Parathyroid adenoma (tissue), 2 donors: Measurements from ENCODE around the gene KCND3.

Experiments
- H2AFZ ChIP-seq: fragments of 300-600 bp; sonication (generic); one replicate; pipeline ENCODE4 v1.7.0; 2017; ENCODE audit warnings: antibody characterized with exemption, mild to moderate bottlenecking
- H3K27ac ChIP-seq: fragments of 300-600 bp; sonication (generic); one replicate; pipeline ENCODE4 v1.7.0; 2017
- H3K27me3 ChIP-seq: fragments of 300-600 bp; sonication (generic); one replicate; pipeline ENCODE4 v1.7.0; 2017; ENCODE audit warnings: low read length; ENCODE audit not compliant: control insufficient read depth, insufficient read depth
- H3K36me3 ChIP-seq: fragments of 300-600 bp; sonication (generic); one replicate; pipeline ENCODE4 v1.7.0; 2017; ENCODE audit warnings: low read length; ENCODE audit not compliant: control insufficient read depth, insufficient read depth
- H3K4me1 ChIP-seq: fragments of 300-600 bp; sonication (generic); one replicate; pipeline ENCODE4 v1.7.0; 2017; ENCODE audit warnings: control low read depth
- H3K4me2 ChIP-seq: fragments of 300-600 bp; sonication (generic); one replicate; pipeline ENCODE4 v1.7.0; 2017; ENCODE audit warnings: low read length
- H3K4me3 ChIP-seq: fragments of 300-600 bp; sonication (generic); one replicate; pipeline ENCODE4 v1.7.0; 2017; ENCODE audit warnings: low read depth, low read length
- H3K79me2 ChIP-seq: fragments of 300-600 bp; sonication (generic); one replicate; pipeline ENCODE4 v1.7.0; 2017; ENCODE audit warnings: control low read depth
- H3K9ac ChIP-seq: fragments of 300-600 bp; sonication (generic); one replicate; pipeline ENCODE4 v1.7.0; 2017; ENCODE audit warnings: mild to moderate bottlenecking
- H3K9me3 ChIP-seq: fragments of 300-600 bp; sonication (generic); one replicate; pipeline ENCODE4 v1.7.0; 2017; ENCODE audit warnings: low read length; ENCODE audit not compliant: control insufficient read depth
- TF ChIP-seq, protein P1 (sequence below): fragments of 300-600 bp; sonication (generic); IDR thresholded peaks from one replicate; pipeline ENCODE4 v1.7.0; 2017; ENCODE audit warnings: antibody characterized with exemption, mild to moderate bottlenecking
- donor health status: primary hyperparathyroidism.

The KCND3 gene

DNA sequence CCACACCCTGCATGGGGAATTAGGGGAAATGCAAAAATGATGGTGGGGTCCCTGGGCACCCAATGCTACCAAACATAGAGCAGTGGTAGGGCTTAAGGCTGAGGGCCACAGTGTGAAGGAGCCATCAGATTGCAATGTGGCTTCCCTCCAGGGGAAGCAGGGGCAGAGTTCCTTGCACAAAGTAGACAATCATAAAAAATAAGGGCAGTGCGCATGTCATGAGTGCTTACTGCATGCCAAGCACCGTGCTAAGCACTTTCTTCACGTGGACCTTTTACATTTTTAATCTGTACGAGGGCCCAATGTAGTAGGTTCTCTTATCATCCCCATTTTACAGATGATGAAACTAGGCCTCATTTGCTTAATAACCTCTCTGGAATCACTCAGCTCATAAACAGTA is 177.2 kb downstream of the KCND3 start:
- Histone ChIP-seq H3K36me3 (no peaks in the 10 kb centered on the region), H3K27ac (no peak overlapping the region), H3K27me3 (no peaks in the 10 kb centered on the region), H2AFZ (no peak overlapping the region), H3K79me2 (no peaks in the 10 kb centered on the region), H3K9ac (no peak overlapping the region), H3K4me3 (no peak overlapping the region), H3K4me1 (no peaks in the 10 kb centered on the region), H3K4me2 (no peak overlapping the region), H3K9me3 (no peaks in the 10 kb centered on the region)
- TF ChIP-seq, protein P1, sequence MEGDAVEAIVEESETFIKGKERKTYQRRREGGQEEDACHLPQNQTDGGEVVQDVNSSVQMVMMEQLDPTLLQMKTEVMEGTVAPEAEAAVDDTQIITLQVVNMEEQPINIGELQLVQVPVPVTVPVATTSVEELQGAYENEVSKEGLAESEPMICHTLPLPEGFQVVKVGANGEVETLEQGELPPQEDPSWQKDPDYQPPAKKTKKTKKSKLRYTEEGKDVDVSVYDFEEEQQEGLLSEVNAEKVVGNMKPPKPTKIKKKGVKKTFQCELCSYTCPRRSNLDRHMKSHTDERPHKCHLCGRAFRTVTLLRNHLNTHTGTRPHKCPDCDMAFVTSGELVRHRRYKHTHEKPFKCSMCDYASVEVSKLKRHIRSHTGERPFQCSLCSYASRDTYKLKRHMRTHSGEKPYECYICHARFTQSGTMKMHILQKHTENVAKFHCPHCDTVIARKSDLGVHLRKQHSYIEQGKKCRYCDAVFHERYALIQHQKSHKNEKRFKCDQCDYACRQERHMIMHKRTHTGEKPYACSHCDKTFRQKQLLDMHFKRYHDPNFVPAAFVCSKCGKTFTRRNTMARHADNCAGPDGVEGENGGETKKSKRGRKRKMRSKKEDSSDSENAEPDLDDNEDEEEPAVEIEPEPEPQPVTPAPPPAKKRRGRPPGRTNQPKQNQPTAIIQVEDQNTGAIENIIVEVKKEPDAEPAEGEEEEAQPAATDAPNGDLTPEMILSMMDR = no peak

DNA sequence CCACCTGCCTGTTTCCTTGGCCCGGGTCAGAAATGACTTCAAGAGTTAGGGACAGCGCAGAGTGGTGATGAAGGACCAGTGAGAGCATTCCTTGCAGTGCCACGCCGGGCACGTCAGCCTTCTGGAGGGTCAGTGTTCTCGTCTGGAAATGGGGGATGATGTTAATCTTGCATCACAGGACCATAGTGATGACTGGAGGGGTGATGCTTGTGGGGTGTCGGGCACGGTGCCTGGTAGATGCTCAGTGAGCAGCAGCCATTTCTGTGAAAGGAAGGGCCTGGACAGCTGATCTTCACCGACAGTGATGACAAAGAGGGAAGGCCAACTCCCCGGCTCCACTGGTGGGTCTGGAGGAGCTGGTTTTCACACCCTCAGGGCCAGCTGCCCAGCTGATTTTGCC is 177.6 kb downstream of the KCND3 start:
- Histone ChIP-seq H3K4me2 (no peak overlapping the region), H3K9me3 (no peaks in the 10 kb centered on the region), H3K4me1 (no peaks in the 10 kb centered on the region), H3K9ac (no peak overlapping the region), H3K79me2 (no peaks in the 10 kb centered on the region), H3K4me3 (no peak overlapping the region), H3K27ac (no peak overlapping the region), H3K27me3 (no peaks in the 10 kb centered on the region), H3K36me3 (no peaks in the 10 kb centered on the region), H2AFZ (no peak overlapping the region)
- TF ChIP-seq, protein P1 = no peak

DNA sequence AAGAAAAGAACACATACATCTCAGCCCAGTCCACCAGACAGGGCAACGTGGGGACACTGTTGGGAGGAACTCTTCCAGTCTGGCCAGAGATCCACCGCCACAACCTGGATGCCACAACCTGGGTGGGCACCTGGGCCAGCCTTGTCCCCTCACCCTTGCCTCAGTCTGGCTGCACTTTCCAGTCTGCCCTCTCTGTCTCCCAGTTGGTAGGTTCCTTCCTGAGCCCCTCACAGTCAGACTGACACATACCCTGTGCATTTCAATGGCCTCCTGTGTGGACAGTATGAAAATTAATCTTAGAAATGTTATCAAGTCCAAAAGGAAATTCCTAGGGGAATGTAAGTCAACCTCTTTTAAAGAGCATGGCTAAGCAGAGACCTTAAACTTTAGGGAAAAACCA is 184.2 kb downstream of the KCND3 start:
- Histone ChIP-seq H3K27ac (no peak overlapping the region), H3K9me3 (no peaks in the 10 kb centered on the region), H3K79me2 (no peaks in the 10 kb centered on the region), H3K4me3 (no peak overlapping the region), H3K9ac (no peak overlapping the region), H3K4me2 (no peak overlapping the region), H3K36me3 (no peaks in the 10 kb centered on the region), H3K27me3 (no peaks in the 10 kb centered on the region), H3K4me1 (no peaks in the 10 kb centered on the region), H2AFZ (no peak overlapping the region)
- TF ChIP-seq, protein P1 = no peak

DNA sequence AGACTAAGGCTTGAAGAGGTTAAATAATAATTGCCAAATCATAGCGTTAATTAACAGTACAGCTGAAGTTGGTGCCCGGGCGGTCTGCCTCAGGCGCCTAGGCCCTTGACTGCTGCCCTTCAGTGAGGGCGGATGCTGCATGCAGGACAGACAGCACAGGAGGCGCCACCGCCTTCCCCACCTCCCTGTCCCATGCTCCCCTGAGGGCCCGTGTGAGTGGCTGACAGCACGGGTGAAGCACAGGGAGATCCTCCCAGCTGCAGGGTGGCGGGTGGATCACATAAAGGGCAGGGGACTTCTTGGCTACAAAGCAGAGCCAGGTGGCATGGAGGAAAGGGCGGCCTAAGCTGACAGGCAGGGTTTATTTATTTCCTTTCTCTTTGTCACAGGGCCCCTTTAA is 184.7 kb downstream of the KCND3 start:
- Histone ChIP-seq H3K4me1 (no peaks in the 10 kb centered on the region), H3K27ac (no peak overlapping the region), H3K4me3 (no peak overlapping the region), H3K9me3 (no peaks in the 10 kb centered on the region), H3K9ac (no peak overlapping the region), H3K4me2 (no peak overlapping the region), H3K36me3 (no peaks in the 10 kb centered on the region), H3K79me2 (no peaks in the 10 kb centered on the region), H3K27me3 (no peaks in the 10 kb centered on the region), H2AFZ (no peak overlapping the region)
- TF ChIP-seq, protein P1 = no peak

DNA sequence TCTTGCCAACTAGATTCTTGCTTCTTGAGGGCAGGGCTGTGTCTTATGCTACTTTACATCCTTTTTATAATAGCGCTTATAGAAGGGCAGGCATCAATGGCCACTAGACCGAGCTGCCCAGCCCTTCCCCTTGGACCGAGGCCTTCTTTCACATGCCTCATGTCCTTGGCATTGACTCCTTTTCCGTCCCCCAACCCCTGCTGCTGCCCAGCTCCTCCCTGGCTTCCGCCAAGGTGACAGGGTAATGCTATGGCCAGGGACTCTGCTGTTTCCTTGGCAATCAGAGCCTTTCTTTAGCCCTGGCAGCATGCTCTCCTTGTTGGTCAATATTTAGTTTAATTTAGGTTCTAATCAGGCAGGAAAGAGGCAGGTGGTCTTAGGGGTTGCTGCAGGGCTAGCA is 185.5 kb downstream of the KCND3 start:
- Histone ChIP-seq H3K4me3 (no peak overlapping the region), H3K4me2 (no peak overlapping the region), H3K27me3 (no peaks in the 10 kb centered on the region), H3K27ac (no peak overlapping the region), H3K36me3 (no peaks in the 10 kb centered on the region), H3K9ac (no peak overlapping the region), H3K9me3 (no peaks in the 10 kb centered on the region), H3K79me2 (no peaks in the 10 kb centered on the region), H3K4me1 (no peaks in the 10 kb centered on the region), H2AFZ (no peak overlapping the region)
- TF ChIP-seq, protein P1 = no peak
